GM23338 (cell line): ENCODE data around the gene RAD51B.

ENCODE experiments used
- CREB1 ChIP-seq: fragments of 250-450 bp; sonication (Bioruptor Pico); IDR thresholded peaks from 2 replicates; pipeline ENCODE4 v1.5.0; 2020; ENCODE audit warnings: low read depth, mild to moderate bottlenecking, moderate library complexity
- TF ChIP-seq, protein P1 (sequence below), 2 experiments: fragments of 200-600 bp in 1 of 2; sonication (generic) in 1 of 2; conservative IDR thresholded peaks; 2 replicates each; pipeline versions ENCODE4 v1.5.1 to v1.6.1; 2016 to 2017; ENCODE audit warnings: antibody characterized with exemption in 2 of 2, low read depth in 2 of 2, mild to moderate bottlenecking in 2 of 2, moderate library complexity in 1 of 2

DNA sequence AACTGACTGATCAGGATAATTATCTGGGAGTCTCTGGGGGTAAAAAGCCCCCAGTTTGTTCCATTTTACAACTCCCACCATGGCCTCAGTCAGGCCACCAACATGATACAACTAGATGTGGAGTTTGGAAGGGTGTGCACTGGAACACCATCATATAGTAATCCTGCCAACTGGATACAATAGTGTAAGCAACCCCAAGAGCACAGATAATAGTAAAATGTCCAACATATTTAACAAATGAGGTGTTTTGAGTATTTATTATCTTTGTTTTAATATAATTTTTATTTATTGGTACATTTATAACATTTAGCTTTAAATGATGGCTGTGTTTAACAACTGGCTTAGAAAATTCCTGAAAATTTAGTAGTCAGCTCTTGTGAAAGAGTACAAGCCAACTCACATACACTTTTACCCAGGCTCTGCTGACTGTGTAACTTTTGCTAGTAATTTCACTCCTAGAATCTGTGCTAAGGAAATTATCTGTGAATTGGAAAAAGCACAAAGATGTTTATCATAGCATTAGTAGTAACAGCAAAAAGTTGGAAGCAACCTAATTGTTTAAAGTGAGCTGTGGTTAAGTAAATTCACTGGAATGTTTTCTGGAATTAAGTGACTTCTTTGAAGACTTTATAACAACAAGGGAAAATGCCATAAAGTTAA, 196.8 kb downstream of the RAD51B start:
- TF ChIP-seq, protein P1, sequence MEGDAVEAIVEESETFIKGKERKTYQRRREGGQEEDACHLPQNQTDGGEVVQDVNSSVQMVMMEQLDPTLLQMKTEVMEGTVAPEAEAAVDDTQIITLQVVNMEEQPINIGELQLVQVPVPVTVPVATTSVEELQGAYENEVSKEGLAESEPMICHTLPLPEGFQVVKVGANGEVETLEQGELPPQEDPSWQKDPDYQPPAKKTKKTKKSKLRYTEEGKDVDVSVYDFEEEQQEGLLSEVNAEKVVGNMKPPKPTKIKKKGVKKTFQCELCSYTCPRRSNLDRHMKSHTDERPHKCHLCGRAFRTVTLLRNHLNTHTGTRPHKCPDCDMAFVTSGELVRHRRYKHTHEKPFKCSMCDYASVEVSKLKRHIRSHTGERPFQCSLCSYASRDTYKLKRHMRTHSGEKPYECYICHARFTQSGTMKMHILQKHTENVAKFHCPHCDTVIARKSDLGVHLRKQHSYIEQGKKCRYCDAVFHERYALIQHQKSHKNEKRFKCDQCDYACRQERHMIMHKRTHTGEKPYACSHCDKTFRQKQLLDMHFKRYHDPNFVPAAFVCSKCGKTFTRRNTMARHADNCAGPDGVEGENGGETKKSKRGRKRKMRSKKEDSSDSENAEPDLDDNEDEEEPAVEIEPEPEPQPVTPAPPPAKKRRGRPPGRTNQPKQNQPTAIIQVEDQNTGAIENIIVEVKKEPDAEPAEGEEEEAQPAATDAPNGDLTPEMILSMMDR (conservative IDR thresholded peaks at IDR 0.05; ENCODE audit: low read depth in 2 of 2) = no peak
- TF ChIP-seq CREB1 = no peak
